K562 (cell line): ENCODE data around the gene ZNF48. TPM values are rescaled to one million over a fixed set of nuclear protein-coding genes. Genes with fewer than 3 reads are reported as not detected.

ENCODE experiments used
- ARNT ChIP-seq, 2 experiments: fragments of 450-650 bp; IDR thresholded peaks; 2 replicates each; pipeline ENCODE4 v1.6.1; 2016; ENCODE audit warnings: mild to moderate bottlenecking in 1 of 2
- BCL6 ChIP-seq: fragments of 250-450 bp; sonication (Bioruptor Pico); IDR thresholded peaks from 2 replicates; pipeline ENCODE4 v1.4.0; 2020
- BRCA1 ChIP-seq, 2 experiments: fragments of 450-650 bp in 1 of 2; sonication (generic) in 1 of 2; formaldehyde crosslinking in 1 of 2; IDR thresholded peaks; 2 replicates each; pipeline versions ENCODE4 v1.5.0 to v1.6.1; 2017 to 2020; ENCODE audit warnings: mild to moderate bottlenecking in 1 of 2, missing genetic modification reagents in 1 of 2
- CCNT2 ChIP-seq: IDR thresholded peaks from 2 replicates; pipeline ENCODE4 v1.6.1; 2011; ENCODE audit warnings: borderline replicate concordance, low read depth, mild to moderate bottlenecking, moderate library complexity, mixed read lengths, low read length; ENCODE audit not compliant: insufficient read length; ENCODE audit errors: extremely low read depth
- CHD4 ChIP-seq: fragments of 200-600 bp; sonication (generic); IDR thresholded peaks from 3 replicates; pipeline ENCODE4 v1.6.1; 2012; ENCODE audit warnings: low read depth, mild to moderate bottlenecking, mixed read lengths, low read length, inconsistent platforms; ENCODE audit not compliant: insufficient read depth, insufficient replicate concordance, poor library complexity, severe bottlenecking
- CTCFL ChIP-seq: IDR thresholded peaks from 2 replicates; pipeline ENCODE4 v1.6.1; 2011; ENCODE audit warnings: borderline replicate concordance, low read depth, mild to moderate bottlenecking, moderate library complexity, low read length; ENCODE audit not compliant: insufficient read depth, poor library complexity, severe bottlenecking
- E2F3 ChIP-seq: fragments of 250-450 bp; sonication (Bioruptor Pico); IDR thresholded peaks from 2 replicates; pipeline ENCODE4 v1.4.0; 2020; ENCODE audit warnings: mild to moderate bottlenecking
- EGR1 ChIP-seq: fragments of 450-650 bp; conservative IDR thresholded peaks from 2 replicates; pipeline ENCODE4 v1.6.1; 2017; ENCODE audit warnings: mild to moderate bottlenecking
- FOXK1 ChIP-seq: sonication (generic); formaldehyde crosslinking; IDR thresholded peaks from 2 replicates; pipeline ENCODE4 v1.8.0; 2022; ENCODE audit warnings: missing genetic modification reagents, mild to moderate bottlenecking, borderline replicate concordance
- HDAC6 ChIP-seq: IDR thresholded peaks from 2 replicates; pipeline ENCODE4 v1.6.1; 2012; ENCODE audit warnings: low read depth, mild to moderate bottlenecking, control low read depth, inconsistent platforms, low read length, moderate library complexity
- KLF10 ChIP-seq: fragments of 250-450 bp; sonication (Bioruptor Pico); IDR thresholded peaks from 2 replicates; pipeline ENCODE4 v1.6.1; 2021; ENCODE audit warnings: matching md5 sums
- NBN ChIP-seq: fragments of 450-650 bp; IDR thresholded peaks from 2 replicates; pipeline ENCODE4 v1.6.1; 2016; ENCODE audit warnings: low read depth, mild to moderate bottlenecking
- NFATC3 ChIP-seq: fragments of 450-650 bp; IDR thresholded peaks from 2 replicates; pipeline ENCODE4 v1.6.1; 2017; ENCODE audit warnings: mild to moderate bottlenecking
- NR2C1 ChIP-seq, 2 experiments: fragments of 450-650 bp; IDR thresholded peaks; 2 replicates each; pipeline ENCODE4 v1.6.1; 2017; ENCODE audit warnings: mild to moderate bottlenecking in 2 of 2, antibody characterized with exemption in 1 of 2, inconsistent platforms in 1 of 2, missing compliant biosample characterization in 1 of 2, missing genetic modification characterization in 1 of 2
- PCBP2 ChIP-seq: fragments of 200-400 bp; formaldehyde crosslinking; IDR thresholded peaks from 2 replicates; pipeline ENCODE4 v1.6.1; 2018; ENCODE audit warnings: low read length, low read depth, mild to moderate bottlenecking, moderate library complexity; ENCODE audit not compliant: poor library complexity, severe bottlenecking
- POLR2H ChIP-seq: IDR thresholded peaks from 2 replicates; pipeline ENCODE4 v1.6.1; 2016; ENCODE audit warnings: missing genetic modification characterization, low read depth, mild to moderate bottlenecking, control low read depth, missing compliant biosample characterization, moderate library complexity
- SNIP1 ChIP-seq: fragments of 450-650 bp; IDR thresholded peaks from 2 replicates; pipeline ENCODE4 v1.7.1; 2017; ENCODE audit warnings: low read depth, mild to moderate bottlenecking
- SP2 ChIP-seq: IDR thresholded peaks from 2 replicates; pipeline ENCODE4 v1.6.1; 2011; ENCODE audit warnings: mild to moderate bottlenecking, low read depth, low read length, moderate library complexity; ENCODE audit not compliant: poor library complexity, severe bottlenecking; ENCODE audit errors: extremely low read depth
- THRAP3 ChIP-seq: fragments of 450-650 bp; IDR thresholded peaks from 2 replicates; pipeline ENCODE4 v1.6.1; 2016; ENCODE audit warnings: mild to moderate bottlenecking, inconsistent platforms, borderline replicate concordance
- WHSC1 ChIP-seq: IDR thresholded peaks from one replicate; pipeline ENCODE4 v1.6.1; 2012; ENCODE audit warnings: low read length, control low read depth, inconsistent platforms
- ZC3H4 ChIP-seq: sonication (generic); formaldehyde crosslinking; IDR thresholded peaks from 2 replicates; pipeline ENCODE4 v1.9.0; 2021; ENCODE audit warnings: missing genetic modification reagents, borderline replicate concordance
- ZNF274 ChIP-seq: IDR thresholded peaks from 2 replicates; pipeline ENCODE4 v1.6.1; 2011; ENCODE audit warnings: low read depth, mild to moderate bottlenecking, low read length, moderate library complexity, borderline replicate concordance
- ZNF584 ChIP-seq: fragments of 200-800 bp; sonication (Bioruptor generic); IDR thresholded peaks from 2 replicates; pipeline ENCODE4 v1.6.1; 2016; ENCODE audit warnings: low read depth, mild to moderate bottlenecking, missing genetic modification characterization, missing compliant biosample characterization
- ZNF695 ChIP-seq: fragments of 450-650 bp; formaldehyde crosslinking; IDR thresholded peaks from 2 replicates; pipeline ENCODE4 v1.4.0; 2020; ENCODE audit warnings: mild to moderate bottlenecking, moderate library complexity
- ZNF766 ChIP-seq: fragments of 200-800 bp; sonication (Bioruptor generic); conservative IDR thresholded peaks from 2 replicates; pipeline ENCODE4 v1.6.1; 2016; ENCODE audit warnings: missing genetic modification characterization, missing compliant biosample characterization
- polyA plus RNA-seq, 8 experiments: library from polyadenylated mRNA; depleted of rRNA in 4 of 8; stranded (reverse) in 5 of 8; unstranded in 3 of 8; fragments of >200 nt; fragmentation: Nextera tagmentation in 2 of 8; fragmentation: Illumina TruSeq in 1 of 8; extraction: Ambion mirVana in 2 of 8; extraction: Trizol in 1 of 8; gene quantifications; 2 replicates each; pipeline versions ENCODE4 v1.2.1 to v1.2.3, GENCODE V29; 2011 to 2014; ENCODE audit warnings: inconsistent platforms in 1 of 8, missing spikeins in 1 of 8
- total RNA-seq, 7 experiments: library from RNA; depleted of rRNA in 6 of 7; stranded (reverse); fragments of >200 nt in 6 of 7; fragmentation: Illumina TruSeq in 2 of 7; extraction: Trizol in 2 of 7; gene quantifications; 2 replicates each; pipeline versions ENCODE4 v1.2.1 to v1.2.3, GENCODE V29; 2011 to 2021; ENCODE audit warnings: low replicate concordance in 1 of 7
- TF ChIP-seq, protein P1 (sequence below): fragments of 450-650 bp; conservative IDR thresholded peaks from 2 replicates; pipeline ENCODE4 v1.6.1; 2016; ENCODE audit warnings: missing genetic modification characterization, low read depth, mild to moderate bottlenecking, missing compliant biosample characterization, moderate library complexity

The ZNF48 gene
- total and polyA plus RNA-seq, 9 of the 15 experiments (the other 6 are each of a cell fraction or from before 2014, with no cell fraction given), result 0.38 to 11.6 (median 4.7) TPM

DNA sequence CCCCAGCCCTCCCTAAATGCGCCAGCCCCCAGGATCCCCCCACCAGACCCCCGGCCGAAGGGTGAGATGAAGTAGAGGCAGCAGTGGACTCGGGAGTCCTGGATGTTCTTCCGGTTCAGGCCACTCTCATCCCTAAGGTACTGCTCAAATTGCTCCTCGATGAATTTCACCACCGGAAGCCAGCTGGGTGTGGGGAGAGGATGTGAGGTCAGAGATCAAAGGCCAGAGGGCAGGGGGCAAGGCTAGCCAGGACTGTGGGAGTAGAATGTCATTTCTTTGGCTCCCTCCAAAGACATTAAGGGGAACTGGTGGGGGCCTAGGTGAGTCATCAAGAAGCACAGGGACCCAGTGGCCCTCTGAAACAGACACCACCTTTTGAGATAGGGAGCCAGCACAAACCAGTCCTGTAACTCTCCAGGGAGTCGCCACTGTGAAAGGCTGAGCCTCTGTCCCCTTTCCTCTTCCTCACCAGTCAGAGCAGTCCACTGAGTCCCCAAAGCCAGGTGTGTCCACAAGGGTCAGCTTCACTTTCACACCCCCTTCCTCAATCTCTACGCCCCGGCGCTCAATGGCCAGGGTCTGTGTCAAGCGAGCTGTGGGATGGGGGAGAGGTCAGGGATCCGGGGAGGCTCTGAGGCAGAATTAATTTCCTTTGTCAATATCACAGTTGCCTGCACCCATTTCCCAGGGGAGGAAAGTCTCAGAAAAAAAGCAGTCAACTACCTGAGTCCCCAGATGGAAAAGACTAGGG is 13.8 kb upstream of the ZNF48 start (continued):
- no peak for TF ChIP-seq SP2
- TF ChIP-seq SNIP1, result no peak
- no peak for TF ChIP-seq CTCFL
- TF ChIP-seq KLF10 (CRISPR knock-in tag), result no peak
- no peak for TF ChIP-seq NBN
- no peak for TF ChIP-seq ARNT (IDR thresholded peaks at IDR 0.05)
- TF ChIP-seq ZNF584 (CRISPR knock-in tag), result peak; percentile 82
- no peak for TF ChIP-seq BRCA1 (IDR thresholded peaks at IDR 0.05)
- TF ChIP-seq BRCA1 (CRISPR knock-in tag; IDR thresholded peaks at IDR 0.05), result no peak
- TF ChIP-seq PCBP2, result no peak
- no peak for TF ChIP-seq ZNF274
- TF ChIP-seq ZNF695 (CRISPR knock-in tag), result no peak
- TF ChIP-seq NFATC3, result no peak
- no peak for TF ChIP-seq HDAC6
- TF ChIP-seq NR2C1 (IDR thresholded peaks at IDR 0.05), result peak; percentile 100
- peak; percentile 100 for TF ChIP-seq NR2C1 (tag; IDR thresholded peaks at IDR 0.05)
- no peak for TF ChIP-seq E2F3 (CRISPR knock-in tag)
- peak; percentile 43 for TF ChIP-seq CCNT2
- no peak for TF ChIP-seq ZNF766 (CRISPR knock-in tag)
- no peak for TF ChIP-seq FOXK1 (CRISPR knock-in tag)
- TF ChIP-seq WHSC1, result no peak
- peak; percentile 29; the same call in 1 of the 2 replicates for TF ChIP-seq EGR1
- TF ChIP-seq ZC3H4 (CRISPR knock-in tag), result no peak
- TF ChIP-seq CHD4, result no peak
- TF ChIP-seq THRAP3, result no peak
- no peak for TF ChIP-seq BCL6 (CRISPR knock-in tag)
- no peak for TF ChIP-seq POLR2H (tag)
- TF ChIP-seq, protein P1, sequence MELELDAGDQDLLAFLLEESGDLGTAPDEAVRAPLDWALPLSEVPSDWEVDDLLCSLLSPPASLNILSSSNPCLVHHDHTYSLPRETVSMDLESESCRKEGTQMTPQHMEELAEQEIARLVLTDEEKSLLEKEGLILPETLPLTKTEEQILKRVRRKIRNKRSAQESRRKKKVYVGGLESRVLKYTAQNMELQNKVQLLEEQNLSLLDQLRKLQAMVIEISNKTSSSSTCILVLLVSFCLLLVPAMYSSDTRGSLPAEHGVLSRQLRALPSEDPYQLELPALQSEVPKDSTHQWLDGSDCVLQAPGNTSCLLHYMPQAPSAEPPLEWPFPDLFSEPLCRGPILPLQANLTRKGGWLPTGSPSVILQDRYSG, result no peak
